ENCODE measurements around the gene CFAP74.

GRCh38 chr1:1986451-1987141 is 17.0 kb downstream of the CFAP74 start:
- TF ChIP-seq CTCF (conservative IDR thresholded peaks at IDR 0.05; ENCODE audit: low read depth, low read length) (no peak), EZH2 (IDR thresholded peaks at IDR 0.05; ENCODE audit: borderline replicate concordance, low read depth, low read length, poor library complexity, severe bottlenecking) (no peak)
